OCI-LY7 (cell line): ENCODE measurements around the gene TXN2.

Experiments
- CTCF ChIP-seq: fragments of 200-600 bp; sonication (generic); conservative IDR thresholded peaks from 2 replicates; pipeline ENCODE4 v1.5.1; 2014; ENCODE audit warnings: mild to moderate bottlenecking, antibody characterized with exemption, low read length, moderate library complexity, mixed read lengths
- EZH2phosphoT487 ChIP-seq: fragments of 200-600 bp; sonication (generic); IDR thresholded peaks from 2 replicates; pipeline ENCODE4 v1.6.1; 2018; ENCODE audit warnings: low read depth, borderline replicate concordance, mild to moderate bottlenecking, mixed run types, antibody characterized with exemption, low read length, moderate library complexity, mixed read lengths

DNA sequence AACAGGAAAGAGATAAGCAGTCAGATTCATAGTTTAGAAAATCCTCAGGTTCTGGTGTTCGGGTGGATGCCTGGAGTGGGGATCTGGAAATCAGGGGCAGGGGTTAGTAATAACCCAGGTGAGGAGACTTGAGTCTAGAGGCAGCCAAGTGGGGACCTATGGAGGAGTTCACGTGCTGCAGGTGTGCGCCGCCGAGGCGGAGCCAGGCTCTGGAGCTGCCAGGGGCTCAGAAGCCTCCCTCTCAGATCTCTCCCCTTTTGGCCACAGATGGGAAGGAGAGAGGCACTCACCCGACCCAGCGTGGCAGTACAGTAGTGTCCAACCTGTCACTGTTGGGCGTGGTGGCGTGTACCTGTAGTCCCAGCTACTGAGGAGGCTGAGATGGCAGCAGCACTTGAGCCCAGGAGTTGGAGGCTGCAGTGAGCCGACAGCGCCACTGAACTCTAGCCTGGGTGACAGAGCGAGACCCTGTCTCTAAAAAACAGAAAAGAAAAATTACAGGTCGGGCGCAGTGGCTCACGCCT, 27.5 kb downstream of the TXN2 start:
- TF ChIP-seq CTCF, result no peak
- no peak for TF ChIP-seq EZH2phosphoT487
